Stomach (tissue), 4 donors: ENCODE data around the gene KCNG2.

Experiments used
- EP300 ChIP-seq: sonication (generic); formaldehyde crosslinking; IDR thresholded peaks from one replicate; pipeline ENCODE4 v1.6.1; 2017; ENCODE audit warnings: antibody characterized with exemption
- POLR2A ChIP-seq, 4 donors: fragments of 450-650 bp; IDR thresholded peaks; one replicate each; pipeline ENCODE4 v1.6.1; 2016; ENCODE audit warnings: antibody characterized with exemption in 4 of 4, control low read depth in 2 of 4, mild to moderate bottlenecking in 1 of 4, moderate library complexity in 1 of 4
- POLR2AphosphoS5 ChIP-seq, 3 donors: sonication (generic); formaldehyde crosslinking; IDR thresholded peaks; one replicate each; pipeline ENCODE4 v1.6.1; 2016; ENCODE audit warnings: antibody characterized with exemption in 3 of 3
- TF ChIP-seq, protein P1 (sequence below), 7 experiments: fragments of 450-650 bp in 4 of 7; fragments of 200-600 bp in 3 of 7; sonication (generic) in 3 of 7; IDR thresholded peaks; one replicate each; pipeline ENCODE4 v1.5.1; 2016 to 2019; ENCODE audit warnings: antibody characterized with exemption in 7 of 7, control low read depth in 2 of 7, mild to moderate bottlenecking in 1 of 7

DNA sequence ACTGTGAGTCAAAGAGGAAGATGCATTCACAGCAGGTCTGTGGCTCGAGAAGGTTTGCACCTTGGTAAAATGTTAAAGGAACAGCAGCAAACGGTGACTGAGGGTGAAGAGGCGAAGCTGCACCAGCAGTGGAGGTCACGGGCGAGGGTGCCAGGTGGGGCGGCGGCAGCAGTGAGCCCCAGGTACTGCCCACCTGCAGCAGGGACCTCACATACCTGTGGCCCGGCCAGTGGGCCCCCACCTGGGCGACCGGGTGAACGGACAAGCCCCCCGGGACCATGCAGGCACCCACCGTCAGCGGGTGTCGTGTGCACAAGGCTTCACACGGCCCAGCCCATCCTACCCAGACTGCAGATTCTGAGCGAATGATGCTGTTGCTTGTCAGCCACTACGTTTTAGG lies 23.6 kb upstream of the KCNG2 start:
- TF ChIP-seq, protein P1, sequence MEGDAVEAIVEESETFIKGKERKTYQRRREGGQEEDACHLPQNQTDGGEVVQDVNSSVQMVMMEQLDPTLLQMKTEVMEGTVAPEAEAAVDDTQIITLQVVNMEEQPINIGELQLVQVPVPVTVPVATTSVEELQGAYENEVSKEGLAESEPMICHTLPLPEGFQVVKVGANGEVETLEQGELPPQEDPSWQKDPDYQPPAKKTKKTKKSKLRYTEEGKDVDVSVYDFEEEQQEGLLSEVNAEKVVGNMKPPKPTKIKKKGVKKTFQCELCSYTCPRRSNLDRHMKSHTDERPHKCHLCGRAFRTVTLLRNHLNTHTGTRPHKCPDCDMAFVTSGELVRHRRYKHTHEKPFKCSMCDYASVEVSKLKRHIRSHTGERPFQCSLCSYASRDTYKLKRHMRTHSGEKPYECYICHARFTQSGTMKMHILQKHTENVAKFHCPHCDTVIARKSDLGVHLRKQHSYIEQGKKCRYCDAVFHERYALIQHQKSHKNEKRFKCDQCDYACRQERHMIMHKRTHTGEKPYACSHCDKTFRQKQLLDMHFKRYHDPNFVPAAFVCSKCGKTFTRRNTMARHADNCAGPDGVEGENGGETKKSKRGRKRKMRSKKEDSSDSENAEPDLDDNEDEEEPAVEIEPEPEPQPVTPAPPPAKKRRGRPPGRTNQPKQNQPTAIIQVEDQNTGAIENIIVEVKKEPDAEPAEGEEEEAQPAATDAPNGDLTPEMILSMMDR (IDR thresholded peaks at IDR 0.05) = no peak
- TF ChIP-seq EP300 (no peak), POLR2AphosphoS5 (IDR thresholded peaks at IDR 0.05) (no peak), POLR2A (IDR thresholded peaks at IDR 0.05) (no peak)
